GM23338 (cell line): ENCODE data around the gene ARRDC1.
A peak's percentile ranks its signal among the peaks of the same experiment; 100 is the strongest.

Experiments
- CREB1 ChIP-seq: fragments of 250-450 bp; sonication (Bioruptor Pico); IDR thresholded peaks from 2 replicates; pipeline ENCODE4 v1.5.0; 2020; ENCODE audit warnings: low read depth, mild to moderate bottlenecking, moderate library complexity
- EZH2 ChIP-seq: fragments of 200-600 bp; sonication (generic); IDR thresholded peaks from one replicate; pipeline ENCODE4 v1.8.0; 2017; ENCODE audit warnings: antibody characterized with exemption, mild to moderate bottlenecking, low read depth; ENCODE audit not compliant: unreplicated experiment
- EZH2phosphoT487 ChIP-seq: fragments of 200-600 bp; sonication (generic); IDR thresholded peaks from one replicate; pipeline ENCODE4 v1.8.1; 2018; ENCODE audit warnings: antibody characterized with exemption; ENCODE audit not compliant: unreplicated experiment
- JUNB ChIP-seq: IDR thresholded peaks from one replicate; pipeline ENCODE4 v1.6.1; 2016; ENCODE audit warnings: antibody characterized with exemption; ENCODE audit not compliant: unreplicated experiment
- POLR2AphosphoS5 ChIP-seq: IDR thresholded peaks from 2 replicates; pipeline ENCODE4 v1.6.1; 2016; ENCODE audit warnings: antibody characterized with exemption, low read depth
- REST ChIP-seq: IDR thresholded peaks from one replicate; pipeline ENCODE4 v1.6.1; 2018; ENCODE audit warnings: antibody characterized with exemption; ENCODE audit not compliant: unreplicated experiment
- STAT1 ChIP-seq: IDR thresholded peaks from one replicate; pipeline ENCODE4 v1.6.1; 2016; ENCODE audit warnings: antibody characterized with exemption; ENCODE audit not compliant: unreplicated experiment
- TF ChIP-seq, protein P1 (sequence below), 2 experiments: fragments of 200-600 bp in 1 of 2; sonication (generic) in 1 of 2; conservative IDR thresholded peaks; 2 replicates each; pipeline versions ENCODE4 v1.5.1 to v1.6.1; 2016 to 2017; ENCODE audit warnings: antibody characterized with exemption in 2 of 2, low read depth in 2 of 2, mild to moderate bottlenecking in 2 of 2, moderate library complexity in 1 of 2
- TF ChIP-seq, protein P2 (sequence below): fragments of 250-450 bp; sonication (Bioruptor Pico); IDR thresholded peaks from 2 replicates; pipeline ENCODE4 v1.5.0; 2020; ENCODE audit warnings: mild to moderate bottlenecking, moderate library complexity
- TF ChIP-seq, protein P3 (sequence below): IDR thresholded peaks from 2 replicates; pipeline ENCODE4 v1.6.1; 2016; ENCODE audit warnings: antibody characterized with exemption

GRCh38 chr9:137615387-137615871 is 9.9 kb downstream of the ARRDC1 start:
- TF ChIP-seq, protein P1, sequence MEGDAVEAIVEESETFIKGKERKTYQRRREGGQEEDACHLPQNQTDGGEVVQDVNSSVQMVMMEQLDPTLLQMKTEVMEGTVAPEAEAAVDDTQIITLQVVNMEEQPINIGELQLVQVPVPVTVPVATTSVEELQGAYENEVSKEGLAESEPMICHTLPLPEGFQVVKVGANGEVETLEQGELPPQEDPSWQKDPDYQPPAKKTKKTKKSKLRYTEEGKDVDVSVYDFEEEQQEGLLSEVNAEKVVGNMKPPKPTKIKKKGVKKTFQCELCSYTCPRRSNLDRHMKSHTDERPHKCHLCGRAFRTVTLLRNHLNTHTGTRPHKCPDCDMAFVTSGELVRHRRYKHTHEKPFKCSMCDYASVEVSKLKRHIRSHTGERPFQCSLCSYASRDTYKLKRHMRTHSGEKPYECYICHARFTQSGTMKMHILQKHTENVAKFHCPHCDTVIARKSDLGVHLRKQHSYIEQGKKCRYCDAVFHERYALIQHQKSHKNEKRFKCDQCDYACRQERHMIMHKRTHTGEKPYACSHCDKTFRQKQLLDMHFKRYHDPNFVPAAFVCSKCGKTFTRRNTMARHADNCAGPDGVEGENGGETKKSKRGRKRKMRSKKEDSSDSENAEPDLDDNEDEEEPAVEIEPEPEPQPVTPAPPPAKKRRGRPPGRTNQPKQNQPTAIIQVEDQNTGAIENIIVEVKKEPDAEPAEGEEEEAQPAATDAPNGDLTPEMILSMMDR (conservative IDR thresholded peaks at IDR 0.05; ENCODE audit: low read depth in 2 of 2), result no peak
- TF ChIP-seq POLR2AphosphoS5, result 0 out of 2 replicates have a peak, but pooled peaks have one; percentile 43
- no peak for TF ChIP-seq EZH2
- no peak for TF ChIP-seq EZH2phosphoT487
- TF ChIP-seq STAT1, result no peak
- no peak for TF ChIP-seq REST
- TF ChIP-seq JUNB, result no peak
- no peak for TF ChIP-seq CREB1
- TF ChIP-seq, protein P2, sequence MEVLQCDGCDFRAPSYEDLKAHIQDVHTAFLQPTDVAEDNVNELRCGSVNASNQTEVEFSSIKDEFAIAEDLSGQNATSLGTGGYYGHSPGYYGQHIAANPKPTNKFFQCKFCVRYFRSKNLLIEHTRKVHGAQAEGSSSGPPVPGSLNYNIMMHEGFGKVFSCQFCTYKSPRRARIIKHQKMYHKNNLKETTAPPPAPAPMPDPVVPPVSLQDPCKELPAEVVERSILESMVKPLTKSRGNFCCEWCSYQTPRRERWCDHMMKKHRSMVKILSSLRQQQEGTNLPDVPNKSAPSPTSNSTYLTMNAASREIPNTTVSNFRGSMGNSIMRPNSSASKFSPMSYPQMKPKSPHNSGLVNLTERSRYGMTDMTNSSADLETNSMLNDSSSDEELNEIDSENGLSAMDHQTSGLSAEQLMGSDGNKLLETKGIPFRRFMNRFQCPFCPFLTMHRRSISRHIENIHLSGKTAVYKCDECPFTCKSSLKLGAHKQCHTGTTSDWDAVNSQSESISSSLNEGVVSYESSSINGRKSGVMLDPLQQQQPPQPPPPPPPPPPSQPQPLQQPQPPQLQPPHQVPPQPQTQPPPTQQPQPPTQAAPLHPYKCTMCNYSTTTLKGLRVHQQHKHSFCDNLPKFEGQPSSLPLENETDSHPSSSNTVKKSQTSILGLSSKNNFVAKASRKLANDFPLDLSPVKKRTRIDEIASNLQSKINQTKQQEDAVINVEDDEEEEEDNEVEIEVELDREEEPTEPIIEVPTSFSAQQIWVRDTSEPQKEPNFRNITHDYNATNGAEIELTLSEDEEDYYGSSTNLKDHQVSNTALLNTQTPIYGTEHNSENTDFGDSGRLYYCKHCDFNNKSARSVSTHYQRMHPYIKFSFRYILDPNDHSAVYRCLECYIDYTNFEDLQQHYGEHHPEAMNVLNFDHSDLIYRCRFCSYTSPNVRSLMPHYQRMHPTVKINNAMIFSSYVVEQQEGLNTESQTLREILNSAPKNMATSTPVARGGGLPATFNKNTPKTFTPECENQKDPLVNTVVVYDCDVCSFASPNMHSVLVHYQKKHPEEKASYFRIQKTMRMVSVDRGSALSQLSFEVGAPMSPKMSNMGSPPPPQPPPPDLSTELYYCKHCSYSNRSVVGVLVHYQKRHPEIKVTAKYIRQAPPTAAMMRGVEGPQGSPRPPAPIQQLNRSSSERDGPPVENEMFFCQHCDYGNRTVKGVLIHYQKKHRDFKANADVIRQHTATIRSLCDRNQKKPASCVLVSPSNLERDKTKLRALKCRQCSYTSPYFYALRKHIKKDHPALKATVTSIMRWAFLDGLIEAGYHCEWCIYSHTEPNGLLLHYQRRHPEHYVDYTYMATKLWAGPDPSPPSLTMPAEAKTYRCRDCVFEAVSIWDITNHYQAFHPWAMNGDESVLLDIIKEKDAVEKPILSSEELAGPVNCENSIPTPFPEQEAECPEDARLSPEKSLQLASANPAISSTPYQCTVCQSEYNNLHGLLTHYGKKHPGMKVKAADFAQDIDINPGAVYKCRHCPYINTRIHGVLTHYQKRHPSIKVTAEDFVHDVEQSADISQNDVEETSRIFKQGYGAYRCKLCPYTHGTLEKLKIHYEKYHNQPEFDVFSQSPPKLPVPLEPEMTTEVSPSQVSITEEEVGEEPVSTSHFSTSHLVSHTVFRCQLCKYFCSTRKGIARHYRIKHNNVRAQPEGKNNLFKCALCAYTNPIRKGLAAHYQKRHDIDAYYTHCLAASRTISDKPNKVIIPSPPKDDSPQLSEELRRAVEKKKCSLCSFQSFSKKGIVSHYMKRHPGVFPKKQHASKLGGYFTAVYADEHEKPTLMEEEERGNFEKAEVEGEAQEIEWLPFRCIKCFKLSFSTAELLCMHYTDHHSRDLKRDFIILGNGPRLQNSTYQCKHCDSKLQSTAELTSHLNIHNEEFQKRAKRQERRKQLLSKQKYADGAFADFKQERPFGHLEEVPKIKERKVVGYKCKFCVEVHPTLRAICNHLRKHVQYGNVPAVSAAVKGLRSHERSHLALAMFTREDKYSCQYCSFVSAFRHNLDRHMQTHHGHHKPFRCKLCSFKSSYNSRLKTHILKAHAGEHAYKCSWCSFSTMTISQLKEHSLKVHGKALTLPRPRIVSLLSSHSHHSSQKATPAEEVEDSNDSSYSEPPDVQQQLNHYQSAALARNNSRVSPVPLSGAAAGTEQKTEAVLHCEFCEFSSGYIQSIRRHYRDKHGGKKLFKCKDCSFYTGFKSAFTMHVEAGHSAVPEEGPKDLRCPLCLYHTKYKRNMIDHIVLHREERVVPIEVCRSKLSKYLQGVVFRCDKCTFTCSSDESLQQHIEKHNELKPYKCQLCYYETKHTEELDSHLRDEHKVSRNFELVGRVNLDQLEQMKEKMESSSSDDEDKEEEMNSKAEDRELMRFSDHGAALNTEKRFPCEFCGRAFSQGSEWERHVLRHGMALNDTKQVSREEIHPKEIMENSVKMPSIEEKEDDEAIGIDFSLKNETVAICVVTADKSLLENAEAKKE, result no peak
- TF ChIP-seq, protein P3, sequence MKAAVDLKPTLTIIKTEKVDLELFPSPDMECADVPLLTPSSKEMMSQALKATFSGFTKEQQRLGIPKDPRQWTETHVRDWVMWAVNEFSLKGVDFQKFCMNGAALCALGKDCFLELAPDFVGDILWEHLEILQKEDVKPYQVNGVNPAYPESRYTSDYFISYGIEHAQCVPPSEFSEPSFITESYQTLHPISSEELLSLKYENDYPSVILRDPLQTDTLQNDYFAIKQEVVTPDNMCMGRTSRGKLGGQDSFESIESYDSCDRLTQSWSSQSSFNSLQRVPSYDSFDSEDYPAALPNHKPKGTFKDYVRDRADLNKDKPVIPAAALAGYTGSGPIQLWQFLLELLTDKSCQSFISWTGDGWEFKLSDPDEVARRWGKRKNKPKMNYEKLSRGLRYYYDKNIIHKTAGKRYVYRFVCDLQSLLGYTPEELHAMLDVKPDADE, result no peak
